Measurements from ENCODE around the gene KCNMB2.

Gene KCNMB2

DNA sequence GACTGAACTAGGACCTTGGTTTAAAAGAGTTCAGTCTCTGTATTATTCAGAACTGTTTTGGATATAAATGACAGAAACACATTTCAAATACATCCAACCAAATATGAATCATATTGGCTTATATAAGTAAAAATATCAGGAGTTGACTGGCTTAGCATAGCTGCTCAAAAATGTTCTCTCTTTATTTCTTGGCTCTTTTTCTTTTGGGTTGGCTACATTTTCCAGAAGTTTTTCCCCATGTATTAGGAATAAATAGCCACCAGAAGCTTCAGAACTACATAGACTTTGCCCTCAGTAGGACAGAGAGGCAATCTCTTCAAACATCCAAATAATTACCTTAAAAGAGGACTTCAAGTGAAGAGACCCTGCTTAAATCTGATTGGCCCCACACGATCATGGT lies 32.7 kb downstream of the KCNMB2 start:
- no peak for DNase-seq (ENCODE audit: low read depth in 2 of 2)

DNA sequence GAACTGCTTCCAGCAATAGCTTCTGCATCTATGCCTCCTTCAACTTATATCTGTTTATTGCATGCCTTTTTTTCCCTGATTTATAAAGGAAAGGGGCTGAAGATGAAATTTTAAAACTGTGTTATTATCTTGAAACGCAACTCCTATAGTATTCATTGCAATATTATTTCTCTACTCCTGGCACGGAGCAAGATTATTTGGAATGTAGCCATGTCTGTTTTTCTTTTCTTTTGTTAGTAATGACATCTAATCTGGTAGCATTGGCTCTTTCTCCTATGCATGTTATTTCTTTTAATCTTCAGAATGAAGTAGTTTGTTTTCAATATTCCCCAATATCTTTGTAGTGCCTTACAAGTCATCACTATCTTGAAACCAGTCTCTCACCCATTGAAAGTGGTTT lies 33.6 kb downstream of the KCNMB2 start:
- no peak for DNase-seq (ENCODE audit: low read depth in 2 of 2)

DNA sequence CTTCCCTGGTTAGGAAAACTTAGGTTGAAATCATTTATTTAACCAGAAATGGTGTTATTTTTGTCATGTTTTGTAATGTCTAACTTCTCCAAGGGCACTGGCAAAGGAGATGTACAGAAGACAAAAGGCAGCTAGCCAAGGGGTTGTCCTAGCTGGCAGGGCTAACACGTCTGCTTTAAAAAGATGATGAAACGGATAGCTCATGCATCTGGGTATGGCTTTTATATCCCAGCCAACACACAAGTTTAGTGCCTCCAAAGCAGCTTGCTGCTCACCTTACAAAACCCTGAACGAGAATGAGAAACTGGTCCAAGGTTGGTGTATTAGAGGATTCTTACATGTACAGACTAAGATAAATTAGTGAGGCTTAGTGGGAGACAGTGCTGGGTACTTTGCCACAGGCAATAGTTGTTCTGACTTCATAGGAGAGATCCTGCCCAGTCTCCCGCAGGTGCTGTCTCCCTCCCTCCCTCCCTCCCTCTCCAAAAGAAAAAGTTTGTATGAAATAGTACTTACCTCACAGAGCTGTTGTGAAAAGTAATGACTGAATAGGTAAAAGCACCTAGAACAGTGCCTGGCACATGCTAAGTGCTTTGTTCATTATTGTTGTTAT lies 47.8 kb downstream of the KCNMB2 start:
- DNase-seq (ENCODE audit: low read depth in 2 of 2): no peak

DNA sequence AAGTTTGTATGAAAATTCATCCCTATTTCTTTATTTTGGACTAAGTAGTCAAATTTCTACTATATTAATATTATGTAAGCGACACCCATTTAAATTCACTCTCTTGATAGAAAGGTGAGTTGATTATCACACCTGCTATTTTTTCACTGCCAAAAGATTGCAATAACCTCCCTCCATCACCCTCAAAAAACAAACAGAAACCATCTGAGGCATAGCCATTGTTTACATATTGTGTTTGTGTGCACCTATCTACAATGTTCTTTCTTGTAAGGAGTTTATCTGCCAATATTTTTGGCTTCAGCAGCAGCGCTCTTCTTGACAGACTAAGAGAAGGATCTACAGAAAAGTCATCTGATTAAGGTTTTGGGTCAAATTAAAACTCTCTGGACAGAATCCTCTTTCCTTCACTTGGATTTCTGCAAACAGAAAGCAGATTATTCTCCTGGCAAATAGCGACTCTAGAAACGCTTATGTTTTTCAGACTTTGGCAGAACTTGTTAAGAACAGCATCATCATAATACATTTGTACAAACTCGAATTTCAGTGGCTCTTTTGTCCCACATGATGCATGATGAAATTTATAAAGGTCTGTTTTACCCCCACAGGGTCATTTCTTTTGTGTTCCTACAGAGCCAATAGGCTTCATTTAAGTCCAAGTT lies 48.6 kb downstream of the KCNMB2 start:
- no peak for DNase-seq (ENCODE audit: low read depth in 2 of 2)

DNA sequence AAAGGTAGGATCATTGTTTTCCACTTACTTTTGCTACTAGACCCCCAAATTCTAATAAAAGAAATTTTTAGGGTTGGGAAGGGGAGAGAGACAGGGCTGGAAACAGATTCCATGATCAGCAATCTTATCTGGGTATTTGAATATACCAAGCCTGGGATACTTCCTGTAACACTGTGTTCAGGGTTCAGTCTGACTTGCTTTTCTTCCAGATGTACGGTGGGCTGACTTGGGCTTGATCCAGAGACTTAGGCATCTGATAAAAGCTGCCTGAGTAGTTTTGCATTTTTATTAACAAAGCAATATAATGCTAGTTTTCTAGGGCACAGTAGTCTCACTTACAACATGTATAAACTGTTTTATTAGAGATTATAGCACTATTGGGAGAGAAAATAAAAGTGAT lies 49.2 kb downstream of the KCNMB2 start:
- DNase-seq (ENCODE audit: low read depth in 2 of 2): no peak

DNA sequence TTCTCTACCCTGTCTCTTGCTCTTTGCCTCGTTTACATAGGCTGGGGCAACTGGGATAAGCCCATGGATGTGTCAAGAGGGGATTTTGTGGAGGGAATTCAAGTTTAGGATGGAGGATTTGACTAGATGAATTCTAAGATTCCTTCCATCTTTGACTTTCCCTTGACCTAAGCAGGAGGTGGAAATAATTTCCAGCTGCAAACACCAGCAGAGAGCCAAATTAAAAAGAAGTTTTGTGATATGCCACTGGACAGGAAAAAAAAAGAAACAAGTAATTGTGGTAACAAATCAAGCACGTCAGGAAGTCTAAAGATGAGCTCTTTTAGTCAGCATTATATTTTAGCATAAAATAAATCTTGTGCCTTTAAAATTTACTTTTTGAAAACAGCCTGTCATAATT lies 49.8 kb downstream of the KCNMB2 start:
- DNase-seq (ENCODE audit: low read depth in 2 of 2): no peak

DNA sequence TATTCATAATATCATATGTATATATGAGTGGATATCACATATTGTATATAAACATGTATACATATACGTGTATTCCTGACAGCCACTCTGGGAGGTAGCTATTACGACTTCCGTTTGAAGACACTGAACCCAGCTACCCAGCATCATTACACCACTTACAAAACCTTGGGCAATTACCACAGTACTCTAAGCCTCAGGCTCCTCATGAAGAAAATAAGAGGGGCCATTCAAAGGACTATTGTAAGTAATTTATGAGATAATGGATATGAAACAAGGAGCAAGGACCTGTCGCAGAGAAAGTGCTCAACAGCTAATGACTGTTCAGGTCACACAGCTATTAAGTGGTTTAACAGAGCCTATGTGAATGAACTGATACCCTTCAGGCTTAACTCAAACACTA lies 52.4 kb downstream of the KCNMB2 start:
- DNase-seq (ENCODE audit: low read depth in 2 of 2): no peak

DNA sequence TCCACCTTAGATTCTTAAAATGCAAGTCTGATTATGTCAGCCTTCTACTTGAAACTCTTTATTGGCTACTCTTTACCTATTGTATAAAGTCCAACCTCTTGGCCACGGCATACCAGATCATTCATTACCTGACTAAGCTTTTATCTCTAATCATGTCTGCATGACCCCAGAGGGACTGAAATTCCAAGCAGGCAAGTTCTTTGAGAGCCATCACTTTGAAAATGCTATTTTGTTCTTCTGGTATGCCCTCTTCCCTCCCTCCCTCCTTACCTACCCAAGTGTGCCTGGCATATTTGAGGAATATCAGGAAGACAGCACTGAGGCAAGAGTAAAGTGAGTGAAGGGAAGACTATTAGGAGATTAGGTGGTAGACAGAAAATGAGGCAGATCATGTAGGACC lies 57.5 kb downstream of the KCNMB2 start:
- DNase-seq (ENCODE audit: low read depth in 2 of 2): no peak

DNA sequence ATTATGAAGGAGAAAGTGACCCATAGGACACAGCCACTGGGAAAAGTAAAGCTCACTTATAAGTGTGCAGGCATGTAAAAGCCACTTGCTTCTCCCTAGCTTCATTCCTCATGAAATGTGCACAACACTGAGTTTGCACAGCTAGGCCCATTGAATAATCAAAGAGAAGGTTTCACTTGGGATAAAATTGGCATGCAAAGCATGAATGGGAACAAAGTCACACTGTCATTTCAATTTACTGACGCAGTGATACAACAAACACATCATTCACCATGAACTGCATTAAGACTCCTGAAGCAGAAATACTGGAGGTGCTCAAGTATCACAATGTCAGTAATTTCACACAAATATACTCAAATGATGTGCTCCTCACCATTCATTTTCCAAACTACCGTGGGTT lies 61.1 kb downstream of the KCNMB2 start:
- no peak for DNase-seq (ENCODE audit: low read depth in 2 of 2)

DNA sequence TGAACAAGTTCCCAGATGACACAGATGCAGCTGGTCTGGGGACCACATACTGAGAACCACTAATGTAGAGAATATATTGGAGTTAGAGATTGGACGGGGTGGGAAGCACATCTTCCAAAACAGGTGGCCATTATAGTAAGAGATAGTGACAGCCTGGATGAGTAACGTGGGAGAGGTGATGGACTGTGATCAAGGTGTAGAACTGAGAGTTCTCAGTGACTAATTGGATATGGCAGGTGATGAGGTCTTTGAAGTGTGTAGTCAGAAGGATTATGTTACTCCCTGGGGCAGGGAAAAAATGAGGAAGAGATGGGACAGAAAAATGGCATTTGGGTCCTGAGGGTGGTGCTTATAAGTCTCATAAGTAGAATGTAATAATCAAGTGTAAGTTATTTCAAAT lies 66.6 kb downstream of the KCNMB2 start:
- no peak for DNase-seq (ENCODE audit: low read depth in 2 of 2)

DNA sequence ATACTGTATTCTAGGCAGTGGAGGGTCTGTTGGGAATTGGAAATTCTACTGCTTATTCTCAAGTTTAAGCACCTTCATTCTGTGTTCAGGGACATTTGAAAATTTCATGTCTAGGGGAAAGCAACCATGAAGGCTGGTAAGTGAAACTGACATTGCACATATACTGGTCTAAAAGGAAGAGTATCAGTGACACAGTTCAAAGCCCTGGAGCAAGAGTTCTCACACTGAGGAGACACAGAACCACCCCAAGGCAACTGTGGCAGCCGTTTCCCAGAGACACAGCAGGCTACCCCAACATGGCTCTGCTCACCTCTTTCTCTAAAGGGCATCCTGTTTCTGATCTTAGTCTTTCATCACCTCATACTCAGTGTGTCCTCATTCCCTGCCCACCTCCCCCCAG lies 67.5 kb downstream of the KCNMB2 start:
- no peak for DNase-seq (ENCODE audit: low read depth in 2 of 2)

DNA sequence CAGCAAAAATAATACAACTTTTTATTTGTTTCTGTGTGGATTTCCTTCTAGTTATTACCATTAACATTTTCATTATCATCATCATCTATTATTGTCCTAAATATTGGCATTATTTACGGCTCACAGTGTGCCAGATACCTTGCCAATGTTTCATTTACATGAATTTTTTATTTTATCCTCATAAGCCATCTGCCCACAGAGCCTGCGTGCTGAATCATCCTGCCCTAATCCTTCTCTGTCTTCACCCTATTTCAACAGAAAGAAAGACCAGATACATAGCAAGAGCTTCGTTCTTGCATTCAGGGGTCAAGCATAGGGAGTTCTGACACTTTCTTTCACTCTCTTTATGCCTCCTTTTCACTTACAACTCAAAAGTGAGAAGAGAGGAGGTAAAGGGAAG lies 82.0 kb downstream of the KCNMB2 start:
- no peak for DNase-seq (ENCODE audit: low read depth in 2 of 2)

DNA sequence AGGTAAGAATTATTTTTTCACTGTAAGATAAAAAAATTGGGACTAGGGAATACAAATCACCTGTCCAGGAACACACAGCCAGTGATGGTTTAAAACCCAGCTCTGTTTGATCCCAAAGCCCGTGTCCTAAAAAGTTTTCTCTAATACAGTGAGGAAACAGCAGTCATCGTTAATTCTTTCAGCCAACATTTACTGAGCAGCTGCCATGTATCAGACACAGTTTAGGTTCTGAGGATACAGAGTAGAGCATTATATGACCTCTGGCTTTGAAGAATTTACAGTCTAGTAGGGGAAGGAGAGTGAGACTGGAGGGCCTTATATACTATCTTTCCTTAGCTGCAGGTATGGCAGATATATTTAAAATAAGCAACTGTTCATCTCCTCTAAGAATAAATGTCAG lies 82.7 kb downstream of the KCNMB2 start:
- no peak for DNase-seq (ENCODE audit: low read depth in 2 of 2)

DNA sequence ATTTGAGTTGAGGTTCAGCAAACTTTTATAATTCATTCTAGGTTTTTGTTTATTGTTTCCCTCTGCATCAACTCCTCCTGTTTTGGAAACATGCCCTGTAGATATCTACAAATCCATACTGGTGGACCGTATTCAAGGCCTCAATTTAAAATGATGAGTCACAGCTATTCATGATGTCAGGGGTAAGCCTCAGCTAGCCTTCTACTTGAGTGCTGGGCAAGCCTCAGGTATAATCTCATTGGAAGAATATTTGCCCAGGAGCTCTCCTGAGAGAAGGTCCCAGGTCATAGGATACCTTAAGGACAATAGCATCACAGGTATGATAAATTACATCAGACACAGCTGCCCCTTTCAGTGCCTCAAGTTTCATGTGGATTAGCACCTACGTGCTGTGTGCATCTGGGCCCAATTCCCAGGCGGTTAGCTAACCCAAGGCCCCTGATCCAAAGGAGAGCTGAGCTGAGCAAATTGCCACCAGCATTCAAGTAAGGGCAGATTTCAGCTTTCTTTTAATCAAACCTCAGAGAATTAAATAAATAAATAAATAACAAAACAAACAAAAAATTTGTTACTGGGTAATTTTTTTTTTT lies 87.5 kb downstream of the KCNMB2 start:
- no peak for DNase-seq (ENCODE audit: low read depth in 2 of 2)

DNA sequence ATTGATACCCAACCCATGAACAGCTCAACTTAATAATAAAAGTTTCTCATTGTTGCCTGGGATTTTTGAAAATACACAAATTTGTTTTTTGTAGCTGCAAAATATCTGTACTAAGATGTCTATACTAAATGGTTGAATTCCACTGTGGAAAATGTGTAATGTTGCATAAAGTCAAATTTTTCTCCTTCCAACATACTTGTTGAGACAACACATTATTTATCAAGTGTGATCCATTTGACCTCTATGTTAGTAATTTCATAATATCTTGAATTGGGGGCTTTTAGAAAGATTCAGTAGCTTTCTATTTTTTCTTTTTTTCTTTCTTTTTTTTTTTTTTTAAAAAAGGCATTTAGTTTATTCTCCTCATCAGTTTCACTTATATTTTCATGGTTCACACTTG lies 88.0 kb downstream of the KCNMB2 start:
- no peak for DNase-seq (ENCODE audit: low read depth in 2 of 2)

DNA sequence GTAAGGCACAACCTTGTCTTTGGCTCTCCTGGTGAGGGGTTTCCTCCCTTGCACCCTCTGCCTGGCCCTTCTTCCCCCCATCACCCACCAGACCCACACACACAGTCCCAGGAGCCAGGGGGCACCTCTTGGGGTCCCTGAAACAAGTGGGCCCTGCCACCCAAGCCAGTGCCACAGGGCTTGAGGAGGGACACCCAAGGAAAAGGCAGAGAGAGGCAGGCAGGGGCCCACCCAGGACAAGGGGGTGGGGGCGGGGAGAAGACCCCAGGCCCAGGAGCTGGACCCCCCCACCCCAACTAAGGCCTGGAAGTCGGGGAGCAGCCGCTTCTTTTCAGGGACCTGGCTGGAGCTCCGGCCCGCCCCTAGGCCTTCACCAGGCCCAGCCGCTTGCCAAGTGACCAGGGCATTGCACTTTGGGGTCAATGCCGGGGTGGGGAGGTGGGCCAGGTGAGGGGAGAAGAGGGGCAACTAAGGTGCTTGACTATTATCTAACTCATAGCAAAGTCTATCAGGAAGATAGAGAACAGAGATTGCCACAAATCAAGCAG lies 88.9 kb downstream of the KCNMB2 start:
- DNase-seq (ENCODE audit: low read depth in 2 of 2): no peak

DNA sequence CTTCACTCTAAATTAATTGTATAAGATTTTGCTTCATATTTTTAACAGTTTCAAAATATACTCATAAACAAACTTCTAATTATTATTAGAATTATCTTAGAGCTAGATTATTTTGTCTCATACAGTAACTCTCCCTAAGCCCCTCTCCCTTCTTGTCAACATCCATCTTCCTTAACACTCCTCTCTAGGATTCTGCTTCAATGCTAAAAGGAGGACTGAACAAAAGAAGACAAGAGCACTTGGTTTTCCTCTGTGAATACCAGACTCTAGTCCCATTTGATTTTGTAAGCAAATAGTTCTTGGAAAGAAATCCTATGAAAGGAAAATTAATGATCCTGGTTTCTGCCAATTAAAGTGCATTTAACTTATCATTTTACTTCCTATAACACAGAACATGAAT lies 91.8 kb downstream of the KCNMB2 start:
- no peak for DNase-seq (ENCODE audit: low read depth in 2 of 2)

DNA sequence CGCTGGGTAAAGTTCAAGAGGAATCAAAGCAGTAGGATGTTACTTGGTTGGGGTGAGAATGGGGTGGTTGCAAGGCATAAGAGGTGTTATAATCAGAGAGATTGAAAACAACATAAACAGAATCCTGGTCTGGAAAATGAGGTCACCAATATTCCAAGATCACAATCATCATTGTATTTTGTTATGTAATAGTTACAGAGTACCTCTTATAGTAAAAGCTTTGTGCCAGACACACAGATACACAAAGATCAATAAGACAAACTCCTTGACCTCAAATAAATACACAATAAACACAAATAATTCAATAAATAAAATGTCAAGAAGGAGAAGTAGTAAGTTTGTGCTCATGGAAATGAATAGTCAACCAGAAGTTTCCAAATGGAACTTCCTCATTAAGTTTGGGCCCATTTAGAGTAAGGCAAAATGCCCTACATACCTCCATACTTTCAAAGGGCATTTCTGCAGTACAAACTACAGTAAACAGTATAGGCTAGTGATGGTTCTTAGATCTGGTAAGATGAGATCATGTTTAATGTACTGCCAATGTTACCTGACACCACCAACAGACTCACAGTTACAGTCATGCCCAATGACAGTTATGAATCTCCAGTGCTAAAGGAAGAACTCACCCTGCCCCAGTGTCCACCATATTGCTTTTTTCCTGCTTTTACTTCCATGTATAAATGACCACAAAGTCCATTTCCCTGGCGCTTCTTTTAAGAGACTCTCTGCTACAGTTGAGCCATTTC lies 93.4 kb downstream of the KCNMB2 start:
- no peak for DNase-seq (ENCODE audit: low read depth in 2 of 2)

DNA sequence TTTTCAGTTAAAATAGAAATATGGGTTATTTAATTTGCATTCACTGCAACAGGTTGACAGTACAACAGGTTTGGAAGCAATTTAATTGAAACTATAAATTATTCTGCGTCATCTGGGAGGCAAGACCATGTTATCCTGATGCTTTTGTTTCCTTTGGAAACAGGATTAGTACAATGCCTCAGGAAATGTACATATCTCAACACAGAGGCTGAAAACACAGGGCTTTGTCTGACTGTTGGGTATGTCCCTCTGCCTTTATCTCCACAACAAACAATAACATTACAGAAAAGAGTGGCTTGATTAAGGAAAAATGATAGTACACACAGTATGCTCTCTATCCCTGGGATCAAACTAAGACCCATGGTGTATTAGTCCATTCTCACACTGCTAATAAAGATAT lies 95.7 kb downstream of the KCNMB2 start:
- no peak for DNase-seq (ENCODE audit: low read depth in 2 of 2)

DNA sequence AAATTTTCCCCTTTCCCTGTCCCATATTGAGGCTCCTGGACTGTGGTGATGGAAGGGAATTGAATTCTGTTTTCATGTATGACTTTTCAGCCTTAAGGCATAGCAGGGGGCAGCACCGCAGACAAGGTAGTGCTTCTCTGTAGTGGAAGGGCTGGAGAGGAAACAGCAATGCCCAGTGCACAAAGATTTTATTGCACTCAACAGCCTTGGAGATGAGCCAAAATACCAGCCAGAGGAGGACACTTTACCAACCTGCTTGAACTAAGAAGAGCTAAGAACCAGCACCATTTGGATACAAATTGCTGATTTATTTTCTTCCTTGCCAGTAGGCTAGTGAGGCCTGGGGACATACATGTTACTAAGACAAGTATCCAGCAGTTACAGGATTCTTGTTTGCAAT lies 98.7 kb downstream of the KCNMB2 start:
- DNase-seq (ENCODE audit: low read depth in 2 of 2): no peak

DNA sequence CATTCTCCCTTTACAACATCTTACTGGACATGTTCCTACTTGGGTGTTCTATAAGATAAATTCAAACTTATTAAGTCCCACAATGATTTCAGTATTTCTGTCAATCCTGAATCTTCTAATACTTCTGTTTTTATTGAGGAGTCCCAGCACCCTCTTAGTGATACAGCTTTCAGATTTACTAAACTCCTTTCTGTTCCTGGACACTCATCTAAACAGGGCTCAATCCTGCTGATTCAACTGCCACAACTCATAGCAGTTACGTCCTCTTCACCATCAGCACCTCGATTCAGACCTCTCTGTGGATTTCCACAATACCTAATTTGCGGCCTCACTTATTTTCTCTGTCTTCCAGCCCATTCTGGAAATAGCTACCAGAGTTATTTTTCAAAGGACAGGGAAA lies 101.6 kb downstream of the KCNMB2 start:
- no peak for DNase-seq (ENCODE audit: low read depth in 2 of 2)

DNA sequence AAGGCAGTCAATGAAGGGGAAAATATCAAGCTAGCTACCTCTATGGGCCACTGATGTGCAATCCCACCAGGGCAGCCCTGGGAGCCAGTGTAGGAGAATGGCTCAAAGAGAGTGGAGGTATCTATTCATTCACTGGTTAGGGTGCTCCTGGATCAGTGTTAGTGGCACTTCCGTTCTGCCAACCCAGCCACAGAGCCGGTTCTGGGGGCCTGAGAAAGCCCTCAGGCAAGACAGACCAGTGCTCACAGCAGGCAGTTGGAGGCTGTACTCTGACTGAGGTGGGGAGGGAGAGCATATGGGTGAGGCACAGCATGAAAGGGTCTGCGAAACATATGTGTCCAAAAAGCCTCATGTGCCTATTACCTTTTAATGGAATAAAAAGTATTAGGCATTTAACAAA lies 109.3 kb downstream of the KCNMB2 start:
- DNase-seq (ENCODE audit: low read depth in 2 of 2): no peak
